GM21367 (cell line): ENCODE results near the gene PON3.
"Not testable (repeated sequence)": the region's sequence is repeated elsewhere in the genome, so short reads cannot be mapped to it uniquely, and the experiment has no call there.

Experiments
- ATAC-seq: cut with Tn5 transposase; IDR thresholded peaks from one replicate; pipeline ENCODE4 v1.9.1; 2021; ENCODE audit not compliant: unreplicated experiment

The PON3 gene

GRCh38 chr7:95412075-95412474 is 15.9 kb upstream of the PON3 start:
- no peak for ATAC-seq

GRCh38 chr7:95411666-95412065 is 15.5 kb upstream of the PON3 start:
- no peak for ATAC-seq

GRCh38 chr7:95411036-95411435 is 14.9 kb upstream of the PON3 start:
- ATAC-seq, result no peak

GRCh38 chr7:95407751-95408150 is 11.6 kb upstream of the PON3 start:
- no peak for ATAC-seq

GRCh38 chr7:95405800-95406199 is 9.6 kb upstream of the PON3 start:
- no peak for ATAC-seq

- no peak for ATAC-seq
Measured at GRCh38 chr7:95405208-95405607, 9.0 kb upstream of the PON3 start.

GRCh38 chr7:95404316-95404865 is 8.2 kb upstream of the PON3 start:
- no peak for ATAC-seq

GRCh38 chr7:95398155-95398940 is 2.2 kb upstream of the PON3 start:
- ATAC-seq, result no peak

GRCh38 chr7:95397381-95397780 is 1.2 kb upstream of the PON3 start:
- no peak for ATAC-seq

GRCh38 chr7:95395755-95396135 is 430 bp downstream of the PON3 start:
- ATAC-seq, result no peak

GRCh38 chr7:95394370-95394769 is 1.8 kb downstream of the PON3 start:
- no peak for ATAC-seq

- ATAC-seq, result no peak
Measured at GRCh38 chr7:95391761-95392160, 4.4 kb downstream of the PON3 start.

GRCh38 chr7:95389516-95389915 is 6.7 kb downstream of the PON3 start:
- no peak for ATAC-seq

GRCh38 chr7:95379457-95379856 is 16.7 kb downstream of the PON3 start:
- not testable (repeated sequence) for ATAC-seq

- no peak for ATAC-seq
Measured at GRCh38 chr7:95376632-95377400, 19.4 kb downstream of the PON3 start.

GRCh38 chr7:95375591-95376257 is 20.5 kb downstream of the PON3 start:
- no peak for ATAC-seq

GRCh38 chr7:95373323-95373722 is 22.9 kb downstream of the PON3 start:
- no peak for ATAC-seq

- ATAC-seq, result no peak
Measured at GRCh38 chr7:95368235-95368634, 27.9 kb downstream of the PON3 start.

- ATAC-seq, result no peak
Measured at GRCh38 chr7:95367606-95368005, 28.6 kb downstream of the PON3 start.

- no peak for ATAC-seq
Measured at GRCh38 chr7:95365151-95365550, 31.0 kb downstream of the PON3 start.

- ATAC-seq, result no peak
Measured at GRCh38 chr7:95357623-95358022, 38.6 kb downstream of the PON3 start.
